HepG2 (cell line): Measurements from ENCODE around the gene NXPE3. TPM values are rescaled to one million over a fixed set of nuclear protein-coding genes. Genes with fewer than 3 reads are reported as not detected.

Source experiments
- BORCS8-MEF2B ChIP-seq: sonication (generic); formaldehyde crosslinking; IDR thresholded peaks from 2 replicates; pipeline ENCODE4 v1.8.0; 2022; ENCODE audit warnings: mild to moderate bottlenecking, missing genetic modification reagents
- CBX5 ChIP-seq: sonication (generic); formaldehyde crosslinking; IDR thresholded peaks from 2 replicates; pipeline ENCODE4 v1.4.0; 2020; ENCODE audit warnings: missing genetic modification reagents, borderline replicate concordance
- EP300 ChIP-seq, 3 experiments: sonication (generic) in 1 of 3; formaldehyde crosslinking in 1 of 3; IDR thresholded peaks; 2 replicates each; pipeline versions ENCODE4 v1.5.1 to v1.6.1; 2011 to 2020; ENCODE audit warnings: low read depth in 2 of 3, low read length in 2 of 3, borderline replicate concordance in 1 of 3, improper control_type of control experiment in 1 of 3, mild to moderate bottlenecking in 1 of 3, missing genetic modification reagents in 1 of 3, moderate library complexity in 1 of 3
- HMG20A ChIP-seq: IDR thresholded peaks from 2 replicates; pipeline ENCODE4 v1.6.1; 2016; ENCODE audit warnings: borderline replicate concordance
- MIXL1 ChIP-seq: IDR thresholded peaks from 2 replicates; pipeline ENCODE4 v1.6.1; 2016
- NCOA2 ChIP-seq: sonication (generic); formaldehyde crosslinking; IDR thresholded peaks from 2 replicates; pipeline ENCODE4 v1.8.0; 2022; ENCODE audit warnings: inconsistent platforms
- RFX5 ChIP-seq: IDR thresholded peaks from 2 replicates; pipeline ENCODE4 v1.6.1; 2011; ENCODE audit warnings: low read depth, low read length, improper control_type of control experiment
- SIX1 ChIP-seq: sonication (generic); formaldehyde crosslinking; IDR thresholded peaks from 2 replicates; pipeline ENCODE4 v1.4.0; 2020; ENCODE audit warnings: missing genetic modification reagents, borderline replicate concordance
- SMAD1 ChIP-seq: sonication (generic); formaldehyde crosslinking; IDR thresholded peaks from 2 replicates; pipeline ENCODE4 v1.4.0; 2020; ENCODE audit warnings: missing genetic modification reagents, low read depth, mild to moderate bottlenecking, borderline replicate concordance
- SNAPC4 ChIP-seq: sonication (generic); formaldehyde crosslinking; IDR thresholded peaks from 2 replicates; pipeline ENCODE4 v1.4.0; 2020; ENCODE audit warnings: mild to moderate bottlenecking, missing genetic modification reagents
- ZNF512B ChIP-seq: sonication (generic); formaldehyde crosslinking; IDR thresholded peaks from 2 replicates; pipeline ENCODE4 v1.5.1; 2020; ENCODE audit warnings: missing genetic modification reagents, mild to moderate bottlenecking, borderline replicate concordance
- ZNF652 ChIP-seq: IDR thresholded peaks from 2 replicates; pipeline ENCODE4 v1.6.1; 2016; ENCODE audit warnings: low read depth, borderline replicate concordance
- ZNF672 ChIP-seq: sonication (generic); formaldehyde crosslinking; IDR thresholded peaks from 2 replicates; pipeline ENCODE4 v1.8.1; 2022; ENCODE audit warnings: missing genetic modification reagents
- polyA plus RNA-seq, 8 experiments: library from polyadenylated mRNA; depleted of rRNA in 3 of 8; stranded (reverse) in 7 of 8; unstranded in 1 of 8; fragments of >200 nt; fragmentation: Illumina TruSeq in 4 of 8; extraction: Trizol in 4 of 8; gene quantifications; 2 replicates each; pipeline versions ENCODE4 v1.2.1 to v1.2.3, GENCODE V29; 2011 to 2016; ENCODE audit warnings: low read depth in 4 of 8, missing spikeins in 1 of 8, mixed read lengths in 1 of 8; ENCODE audit not compliant: insufficient read depth in 1 of 8
- total RNA-seq, 5 experiments: library from RNA; depleted of rRNA; stranded (reverse); fragments of >200 nt; fragmentation: Illumina TruSeq; extraction: Trizol; gene quantifications; 2 replicates each; pipeline ENCODE4 v1.2.3, GENCODE V29; 2016; ENCODE audit warnings: low read depth in 1 of 5
- TF ChIP-seq, protein P1 (sequence below), 2 experiments: sonication (generic) in 1 of 2; formaldehyde crosslinking in 1 of 2; IDR thresholded peaks; 2 replicates each; pipeline versions ENCODE4 v1.4.0 to v1.6.1; 2016 to 2020; ENCODE audit warnings: borderline replicate concordance in 1 of 2, low read depth in 1 of 2, mild to moderate bottlenecking in 1 of 2, missing genetic modification reagents in 1 of 2

NXPE3 gene
- total and polyA plus RNA-seq, 2 of the 13 experiments (the other 11 are each of a cell fraction or from before 2014, with no cell fraction given) = 3.5 to 4.7 TPM

- TF ChIP-seq ZNF512B (CRISPR knock-in tag) (no peak), NCOA2 (peak; percentile 81), RFX5 (no peak), SMAD1 (CRISPR knock-in tag) (no peak), SIX1 (no peak), SNAPC4 (CRISPR knock-in tag) (no peak), HMG20A (CRISPR knock-in tag) (peak; percentile 35; the same call in 1 of the 2 replicates), ZNF672 (CRISPR knock-in tag) (no peak), BORCS8-MEF2B (CRISPR knock-in tag) (no peak), ZNF652 (peak; percentile 93), MIXL1 (peak; percentile 61; the same call in 1 of the 2 replicates), CBX5 (CRISPR knock-in tag) (no peak), EP300 (IDR thresholded peaks at IDR 0.05; ENCODE audit: low read depth in 2 of 2, low read length in 2 of 2) (peak in 1 of 2 experiments; percentile 77; a peak in 2 of 4 replicates), EP300 (CRISPR knock-in tag; IDR thresholded peaks at IDR 0.05; ENCODE audit: borderline replicate concordance) (no peak)
- TF ChIP-seq, protein P1, sequence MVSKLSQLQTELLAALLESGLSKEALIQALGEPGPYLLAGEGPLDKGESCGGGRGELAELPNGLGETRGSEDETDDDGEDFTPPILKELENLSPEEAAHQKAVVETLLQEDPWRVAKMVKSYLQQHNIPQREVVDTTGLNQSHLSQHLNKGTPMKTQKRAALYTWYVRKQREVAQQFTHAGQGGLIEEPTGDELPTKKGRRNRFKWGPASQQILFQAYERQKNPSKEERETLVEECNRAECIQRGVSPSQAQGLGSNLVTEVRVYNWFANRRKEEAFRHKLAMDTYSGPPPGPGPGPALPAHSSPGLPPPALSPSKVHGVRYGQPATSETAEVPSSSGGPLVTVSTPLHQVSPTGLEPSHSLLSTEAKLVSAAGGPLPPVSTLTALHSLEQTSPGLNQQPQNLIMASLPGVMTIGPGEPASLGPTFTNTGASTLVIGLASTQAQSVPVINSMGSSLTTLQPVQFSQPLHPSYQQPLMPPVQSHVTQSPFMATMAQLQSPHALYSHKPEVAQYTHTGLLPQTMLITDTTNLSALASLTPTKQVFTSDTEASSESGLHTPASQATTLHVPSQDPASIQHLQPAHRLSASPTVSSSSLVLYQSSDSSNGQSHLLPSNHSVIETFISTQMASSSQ (IDR thresholded peaks at IDR 0.05; ENCODE audit: low read depth) = peak; percentile 59; the same call in 1 of the 2 replicates
- TF ChIP-seq, protein P1 (CRISPR knock-in tag; IDR thresholded peaks at IDR 0.05; ENCODE audit: borderline replicate concordance) = no peak; the same call in 1 of the 2 replicates
Measured at GRCh38 chr3:101848326-101848725, 69.3 kb downstream of the NXPE3 start (continued).
